ENCODE data around the gene NIN.

Gene NIN

DNA sequence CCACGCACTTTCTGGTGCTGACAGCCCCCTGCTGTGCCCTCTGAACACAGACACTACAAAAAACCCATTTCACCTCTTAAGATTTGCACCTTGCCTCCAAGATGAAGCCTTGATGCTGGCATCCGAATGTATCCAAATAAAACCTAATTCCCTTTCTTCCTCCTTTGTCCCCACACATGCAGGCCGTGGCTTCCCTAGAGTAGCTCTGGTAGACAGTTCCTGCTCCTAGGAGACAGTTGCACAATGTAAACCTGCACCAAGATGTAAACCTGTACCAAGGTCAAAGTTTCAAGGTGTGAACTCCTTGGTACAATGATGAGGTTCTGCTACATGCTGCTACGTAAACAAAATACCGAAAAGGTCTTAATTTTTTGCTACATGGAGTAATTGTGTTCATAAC, 40.3 kb upstream of the NIN start:
- H3K27me3 ChIP-seq: peaks cover 28% of the 10 kb centered on the region
- peaks cover 29 to 40% of the 10 kb centered on the region in 2 experiments for H3K4me1 ChIP-seq (ENCODE audit: control insufficient read depth in 1 of 2, insufficient read depth in 1 of 2, low read depth in 1 of 2, low read length in 1 of 2)
- H3K27ac ChIP-seq: no peak overlapping the region
- H3K36me3 ChIP-seq: peaks cover 17% of the 10 kb centered on the region
- no peak overlapping the region for H3K4me3 ChIP-seq (ENCODE audit: low read depth in 1 of 2, low read length in 1 of 2)
- no peaks in the 10 kb centered on the region for H3K9me3 ChIP-seq
- TF ChIP-seq, protein P1, sequence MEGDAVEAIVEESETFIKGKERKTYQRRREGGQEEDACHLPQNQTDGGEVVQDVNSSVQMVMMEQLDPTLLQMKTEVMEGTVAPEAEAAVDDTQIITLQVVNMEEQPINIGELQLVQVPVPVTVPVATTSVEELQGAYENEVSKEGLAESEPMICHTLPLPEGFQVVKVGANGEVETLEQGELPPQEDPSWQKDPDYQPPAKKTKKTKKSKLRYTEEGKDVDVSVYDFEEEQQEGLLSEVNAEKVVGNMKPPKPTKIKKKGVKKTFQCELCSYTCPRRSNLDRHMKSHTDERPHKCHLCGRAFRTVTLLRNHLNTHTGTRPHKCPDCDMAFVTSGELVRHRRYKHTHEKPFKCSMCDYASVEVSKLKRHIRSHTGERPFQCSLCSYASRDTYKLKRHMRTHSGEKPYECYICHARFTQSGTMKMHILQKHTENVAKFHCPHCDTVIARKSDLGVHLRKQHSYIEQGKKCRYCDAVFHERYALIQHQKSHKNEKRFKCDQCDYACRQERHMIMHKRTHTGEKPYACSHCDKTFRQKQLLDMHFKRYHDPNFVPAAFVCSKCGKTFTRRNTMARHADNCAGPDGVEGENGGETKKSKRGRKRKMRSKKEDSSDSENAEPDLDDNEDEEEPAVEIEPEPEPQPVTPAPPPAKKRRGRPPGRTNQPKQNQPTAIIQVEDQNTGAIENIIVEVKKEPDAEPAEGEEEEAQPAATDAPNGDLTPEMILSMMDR (IDR thresholded peaks at IDR 0.05): no peak

DNA sequence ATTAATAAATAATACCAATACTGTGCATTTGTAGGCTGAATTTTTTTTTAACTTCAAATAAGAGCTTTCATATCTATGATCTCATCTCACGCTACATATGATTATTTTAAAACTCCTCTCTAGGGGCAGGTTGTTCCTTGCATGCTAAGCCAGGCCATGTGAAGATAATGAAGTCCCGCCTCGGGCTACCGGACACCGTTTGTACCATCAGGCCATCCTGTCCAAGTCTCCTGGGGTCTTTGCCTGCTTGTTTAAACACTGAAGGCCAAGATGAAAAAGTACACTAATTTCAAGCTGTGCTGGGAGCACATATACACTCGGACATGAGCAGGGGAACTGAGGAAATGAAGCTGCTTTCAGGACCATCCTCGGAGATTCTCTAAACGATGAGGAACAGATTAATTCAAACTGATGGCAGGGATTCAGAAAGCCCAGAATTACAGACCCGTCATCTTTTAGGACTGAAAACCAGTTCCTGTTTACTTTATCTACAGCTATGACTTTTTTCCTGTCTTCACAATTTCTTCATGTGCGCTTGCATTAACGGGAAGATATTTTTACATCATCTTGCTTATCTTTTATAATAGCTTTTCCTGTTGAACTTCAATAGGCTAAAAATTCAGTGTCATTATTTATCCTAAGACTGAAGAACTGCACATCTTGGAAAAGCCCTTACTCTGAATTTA, 34.6 kb upstream of the NIN start:
- H3K27me3 ChIP-seq: peaks cover 5% of the 10 kb centered on the region
- H3K27ac ChIP-seq: peak overlapping the region; percentile 78
- H3K9me3 ChIP-seq: no peaks in the 10 kb centered on the region
- H3K36me3 ChIP-seq: peaks cover 10% of the 10 kb centered on the region
- H3K4me3 ChIP-seq (ENCODE audit: low read depth in 1 of 2, low read length in 1 of 2): no peak overlapping the region
- TF ChIP-seq, protein P1 (IDR thresholded peaks at IDR 0.05): no peak
- peaks cover 52 to 53% of the 10 kb centered on the region in 2 experiments for H3K4me1 ChIP-seq (ENCODE audit: control insufficient read depth in 1 of 2, insufficient read depth in 1 of 2, low read depth in 1 of 2, low read length in 1 of 2)

DNA sequence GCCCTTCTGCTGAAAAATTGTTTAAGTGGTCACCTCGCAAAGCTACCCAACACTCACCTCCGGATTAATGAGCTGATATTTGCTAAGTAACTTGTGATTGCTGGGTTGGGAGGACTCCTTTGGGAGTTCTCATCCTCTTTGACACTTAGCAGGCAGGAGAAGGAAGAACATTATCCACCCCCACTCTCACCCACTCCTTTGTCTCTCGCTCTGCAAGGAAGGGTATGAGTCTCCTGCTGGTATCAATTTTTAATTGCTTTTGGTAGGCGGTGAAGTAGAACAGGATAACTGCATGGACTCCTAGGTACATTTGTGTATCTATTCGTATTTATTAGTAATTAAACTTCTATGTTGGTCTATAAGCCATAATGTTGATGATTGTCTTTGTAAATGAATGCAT, 34.0 kb upstream of the NIN start:
- Histone ChIP-seq H3K4me3 (ENCODE audit: low read depth in 1 of 2, low read length in 1 of 2) (no peak overlapping the region), H3K27me3 (no peaks in the 10 kb centered on the region), H3K4me1 (ENCODE audit: control insufficient read depth in 1 of 2, insufficient read depth in 1 of 2, low read depth in 1 of 2, low read length in 1 of 2) (peaks cover 56 to 58% of the 10 kb centered on the region in 2 experiments), H3K27ac (peak overlapping the region; percentile 78), H3K36me3 (peaks cover 4% of the 10 kb centered on the region), H3K9me3 (no peaks in the 10 kb centered on the region)
- TF ChIP-seq, protein P1 (IDR thresholded peaks at IDR 0.05): no peak

DNA sequence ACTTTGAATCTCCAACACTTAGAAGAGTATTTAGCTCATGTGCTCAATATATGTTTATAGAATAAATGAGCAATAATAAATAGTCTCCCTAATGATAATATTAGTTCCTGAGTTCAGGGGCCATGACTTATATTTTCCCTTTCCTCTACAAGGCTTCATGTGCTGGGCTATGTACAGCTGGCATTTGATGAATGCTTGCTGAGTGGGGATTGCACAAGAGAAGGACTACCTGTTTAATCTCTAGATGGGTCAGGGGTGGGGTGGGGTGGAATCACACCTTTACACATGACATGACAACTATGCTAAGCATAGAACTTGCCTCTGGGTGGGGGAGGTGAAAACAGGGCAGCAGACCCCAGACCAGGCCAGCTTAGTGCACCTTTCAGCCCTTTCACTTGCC, 33.3 kb upstream of the NIN start:
- peaks cover 61 to 65% of the 10 kb centered on the region in 2 experiments for H3K4me1 ChIP-seq (ENCODE audit: control insufficient read depth in 1 of 2, insufficient read depth in 1 of 2, low read depth in 1 of 2, low read length in 1 of 2)
- H3K4me3 ChIP-seq (ENCODE audit: low read depth in 1 of 2, low read length in 1 of 2): no peak overlapping the region
- H3K36me3 ChIP-seq: no peaks in the 10 kb centered on the region
- no peaks in the 10 kb centered on the region for H3K9me3 ChIP-seq
- no peaks in the 10 kb centered on the region for H3K27me3 ChIP-seq
- peak overlapping the region; percentile 78 for H3K27ac ChIP-seq
- TF ChIP-seq, protein P1 (IDR thresholded peaks at IDR 0.05): no peak

DNA sequence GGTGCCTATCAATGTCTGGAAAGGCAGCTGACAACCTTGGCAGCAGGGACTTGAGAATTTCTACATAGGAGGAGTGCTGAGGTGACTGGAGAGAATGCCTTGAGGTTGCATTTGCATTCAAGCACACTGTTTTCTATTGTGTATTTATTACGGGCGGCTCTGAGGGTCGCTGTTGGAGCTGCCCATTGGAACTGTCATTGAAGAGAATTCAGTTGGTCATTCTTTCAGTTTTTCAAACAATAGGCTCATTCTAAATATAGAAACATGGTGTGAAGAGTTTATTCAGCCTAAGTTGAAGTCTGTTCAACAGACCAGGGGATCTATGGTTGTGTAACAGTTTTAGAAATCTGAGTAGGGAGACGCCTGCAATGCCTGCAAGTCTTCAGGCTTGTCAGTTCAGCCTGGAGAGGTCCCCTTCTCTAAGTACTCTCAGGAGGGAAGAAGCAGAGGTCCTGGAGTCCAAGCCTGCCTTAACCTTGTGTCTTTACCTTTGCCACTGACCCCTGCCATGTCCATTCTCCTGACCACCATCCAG, 31.1 kb upstream of the NIN start:
- Histone ChIP-seq H3K4me1 (ENCODE audit: control insufficient read depth in 1 of 2, insufficient read depth in 1 of 2, low read depth in 1 of 2, low read length in 1 of 2) (peaks cover 51 to 59% of the 10 kb centered on the region in 2 experiments), H3K9me3 (no peaks in the 10 kb centered on the region), H3K4me3 (ENCODE audit: low read depth in 1 of 2, low read length in 1 of 2) (no peak overlapping the region), H3K36me3 (no peaks in the 10 kb centered on the region), H3K27me3 (no peaks in the 10 kb centered on the region), H3K27ac (no peak overlapping the region)
- TF ChIP-seq, protein P1 (IDR thresholded peaks at IDR 0.05): no peak
